ENCODE measurements around the gene KRTAP5-6.

KRTAP5-6 gene

GRCh38 chr11:1741741-1742140 lies 44.7 kb downstream of the KRTAP5-6 start:
- Histone ChIP-seq H3K4me3 (IDR thresholded peaks at IDR 0.05; ENCODE audit: insufficient read depth, low read depth, low read length) (no peak overlapping the region), H3K79me2 (ENCODE audit: insufficient read depth, low read depth) (no peaks in the 10 kb centered on the region), H2AFZ (ENCODE audit: low read depth) (no peak overlapping the region), H3K9ac (no peak overlapping the region), H3K27me3 (ENCODE audit: insufficient read depth, low read depth) (peaks cover 67% of the 10 kb centered on the region), H3K4me2 (no peak overlapping the region), H3K4me1 (ENCODE audit: low read depth, poor library complexity, severe bottlenecking) (no peaks in the 10 kb centered on the region), H4K20me1 (ENCODE audit: insufficient read depth) (no peaks in the 10 kb centered on the region), H3K36me3 (ENCODE audit: insufficient read depth) (no peaks in the 10 kb centered on the region), H3K27ac (no peak overlapping the region)
- no peak for TF ChIP-seq CTCF (conservative IDR thresholded peaks at IDR 0.05; ENCODE audit: low read depth, low read length)

GRCh38 chr11:1742371-1742770 lies 45.4 kb downstream of the KRTAP5-6 start:
- peaks cover 61% of the 10 kb centered on the region for H3K27me3 ChIP-seq (ENCODE audit: insufficient read depth, low read depth)
- no peak overlapping the region for H3K4me2 ChIP-seq
- H3K9ac ChIP-seq = no peak overlapping the region

GRCh38 chr11:1742869-1743584 lies 46.0 kb downstream of the KRTAP5-6 start:
- no peaks in the 10 kb centered on the region for H4K20me1 ChIP-seq (ENCODE audit: insufficient read depth)
- H3K4me3 ChIP-seq (IDR thresholded peaks at IDR 0.05; ENCODE audit: insufficient read depth, low read depth, low read length) = no peak overlapping the region
- H3K4me1 ChIP-seq (ENCODE audit: low read depth, poor library complexity, severe bottlenecking) = no peaks in the 10 kb centered on the region
- peaks cover 54% of the 10 kb centered on the region for H3K27me3 ChIP-seq (ENCODE audit: insufficient read depth, low read depth)
- no peak overlapping the region for H2AFZ ChIP-seq (ENCODE audit: low read depth)
- no peak overlapping the region for H3K4me2 ChIP-seq
- H3K27ac ChIP-seq = no peak overlapping the region
- TF ChIP-seq CTCF (conservative IDR thresholded peaks at IDR 0.05; ENCODE audit: low read depth, low read length) = no peak
- H3K36me3 ChIP-seq (ENCODE audit: insufficient read depth) = no peaks in the 10 kb centered on the region
- no peaks in the 10 kb centered on the region for H3K79me2 ChIP-seq (ENCODE audit: insufficient read depth, low read depth)
- H3K9ac ChIP-seq = no peak overlapping the region

More at GRCh38 chr11:1742371-1742770, 45.4 kb downstream of the KRTAP5-6 start:
- H4K20me1 ChIP-seq (ENCODE audit: insufficient read depth) = no peaks in the 10 kb centered on the region
- no peaks in the 10 kb centered on the region for H3K79me2 ChIP-seq (ENCODE audit: insufficient read depth, low read depth)
- no peaks in the 10 kb centered on the region for H3K4me1 ChIP-seq (ENCODE audit: low read depth, poor library complexity, severe bottlenecking)
- no peak overlapping the region for H2AFZ ChIP-seq (ENCODE audit: low read depth)
- no peak overlapping the region for H3K4me3 ChIP-seq (IDR thresholded peaks at IDR 0.05; ENCODE audit: insufficient read depth, low read depth, low read length)
- H3K27ac ChIP-seq = no peak overlapping the region
- TF ChIP-seq CTCF (conservative IDR thresholded peaks at IDR 0.05; ENCODE audit: low read depth, low read length) = no peak
- H3K36me3 ChIP-seq (ENCODE audit: insufficient read depth) = no peaks in the 10 kb centered on the region

- no peak overlapping the region for H3K4me2 ChIP-seq
- no peak for TF ChIP-seq CTCF (conservative IDR thresholded peaks at IDR 0.05; ENCODE audit: low read depth, low read length)
- H3K4me1 ChIP-seq (ENCODE audit: low read depth, poor library complexity, severe bottlenecking) = no peaks in the 10 kb centered on the region
- no peak overlapping the region for H3K27ac ChIP-seq
- H3K79me2 ChIP-seq (ENCODE audit: insufficient read depth, low read depth) = no peaks in the 10 kb centered on the region
- peaks cover 48% of the 10 kb centered on the region for H3K27me3 ChIP-seq (ENCODE audit: insufficient read depth, low read depth)
- no peak overlapping the region for H3K4me3 ChIP-seq (IDR thresholded peaks at IDR 0.05; ENCODE audit: insufficient read depth, low read depth, low read length)
- no peaks in the 10 kb centered on the region for H3K36me3 ChIP-seq (ENCODE audit: insufficient read depth)
- no peak overlapping the region for H2AFZ ChIP-seq (ENCODE audit: low read depth)
- H4K20me1 ChIP-seq (ENCODE audit: insufficient read depth) = no peaks in the 10 kb centered on the region
- H3K9ac ChIP-seq = no peak overlapping the region
Observed at GRCh38 chr11:1743585-1744136, 46.7 kb downstream of the KRTAP5-6 start.

All from KMS-11 (cell line).